Gastrocnemius medialis (tissue), 4 donors: ENCODE data around the gene SUPT20HL2. TPM values are rescaled to one million over a fixed set of nuclear protein-coding genes. Genes with fewer than 3 reads are reported as not detected.

ENCODE experiments used
- ATAC-seq, 2 donors: fragments of 150-250 bp; one replicate each; pipeline ENCODE4 v1.9.1; 2016
- DNase-seq, 2 donors: peaks; one replicate each; pipeline ENCODE4 v3.0.0-alpha.2; 2019
- H3K27ac ChIP-seq, 4 donors: fragments of 200-600 bp; sonication (generic); 1 replicate in 1 of 4; 2 replicates in 3 of 4; pipeline ENCODE4 v1.5.1; 2016 to 2018; ENCODE audit warnings: mild to moderate bottlenecking in 2 of 4, moderate library complexity in 1 of 4
- H3K27me3 ChIP-seq, 3 donors: fragments of 200-600 bp; sonication (generic) in 2 of 3; 1 replicate in 1 of 3; 2 replicates in 2 of 3; pipeline versions ENCODE4 v1.5.1 to v1.6.0; 2016 to 2019; ENCODE audit warnings: mild to moderate bottlenecking in 1 of 3, moderate library complexity in 1 of 3
- H3K36me3 ChIP-seq, 2 donors: fragments of 200-600 bp; sonication (generic) in 1 of 2; one replicate each; pipeline ENCODE4 v1.5.1; 2017 to 2018
- H3K4me1 ChIP-seq, 2 donors: fragments of 200-600 bp; sonication (generic) in 1 of 2; one replicate each; pipeline ENCODE4 v1.5.1; 2016 to 2017; ENCODE audit warnings: mild to moderate bottlenecking in 2 of 2
- H3K4me3 ChIP-seq, 4 donors: fragments of 200-600 bp; sonication (generic) in 3 of 4; 1 replicate in 1 of 4; 2 replicates in 3 of 4; pipeline ENCODE4 v1.5.1; 2016 to 2019; ENCODE audit warnings: mild to moderate bottlenecking in 2 of 4
- H3K9me3 ChIP-seq, 3 donors: fragments of 200-600 bp; sonication (generic) in 2 of 3; 1 replicate in 1 of 3; 2 replicates in 2 of 3; pipeline ENCODE4 v1.5.1; 2016 to 2019
- POLR2A ChIP-seq, 2 donors: fragments of 450-650 bp; IDR thresholded peaks; one replicate each; pipeline ENCODE4 v1.6.1; 2017; ENCODE audit warnings: antibody characterized with exemption in 2 of 2, mild to moderate bottlenecking in 2 of 2, moderate library complexity in 2 of 2
- in situ Hi-C, 4 donors: fragments of 200-750 bp; cut with MboI; loops; one replicate each; pipeline versions ENCODE4 v1.15.0 to v1.8.0; 2017; ENCODE audit warnings: low sequenced_read_pairs in 4 of 4
- intact Hi-C: fragments of 100-400 bp; cut with DNase I; formaldehyde crosslinking; loops from one replicate; pipeline ENCODE4 v1.15.1; 2023; ENCODE audit warnings: low total_unique reads
- total RNA-seq, 4 donors: library from RNA; depleted of rRNA; stranded (reverse); fragments of >200 nt; gene quantifications; one replicate each; pipeline versions ENCODE4 v1.1.0 to v1.2.3, GENCODE V29; 2016
- TF ChIP-seq, protein P1 (sequence below), 5 experiments: fragments of 450-650 bp in 3 of 5; fragments of 200-600 bp in 2 of 5; sonication (generic) in 2 of 5; IDR thresholded peaks in 4 of 5; conservative IDR thresholded peaks in 1 of 5; 1 replicate in 4 of 5; 2 replicates in 1 of 5; pipeline ENCODE4 v1.5.1; 2016 to 2019; ENCODE audit warnings: antibody characterized with exemption in 5 of 5, mild to moderate bottlenecking in 3 of 5, moderate library complexity in 3 of 5

Gene SUPT20HL2
- total RNA-seq, 4 donors from 2014 or later: not detected

DNA sequence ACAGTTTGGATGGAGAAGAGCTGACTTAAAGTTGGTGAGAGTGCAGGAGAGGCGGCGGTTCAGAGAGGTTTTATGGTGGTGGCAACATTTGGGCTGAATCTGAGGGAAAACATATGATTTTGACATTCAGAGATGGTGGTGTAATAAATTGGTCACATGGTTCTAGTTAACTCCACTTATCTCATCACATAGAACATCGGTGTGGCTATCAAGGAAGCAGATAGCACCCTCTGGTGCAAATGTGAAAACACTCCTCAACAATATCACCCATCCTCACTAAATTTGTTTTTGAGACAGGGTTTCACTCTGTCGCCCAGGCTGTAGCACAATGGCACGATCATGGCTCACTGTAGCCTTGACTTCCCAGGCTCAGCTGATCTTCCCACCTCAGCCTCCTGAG, 28.8 kb downstream of the SUPT20HL2 start:
- ATAC-seq (no peak), DNase-seq (no peak)
- intact Hi-C loops (no loop called here), in situ Hi-C loops (no loop called here)
- Histone ChIP-seq H3K4me1 (no peaks in the 10 kb centered on the region), H3K9me3 (no peaks in the 10 kb centered on the region), H3K4me3 (no peak overlapping the region), H3K27me3 (peaks cover 0 to 5% (median 0%) of the 10 kb centered on the region in 3 donors), H3K36me3 (no peaks in the 10 kb centered on the region), H3K27ac (no peak overlapping the region)
- no peak for TF ChIP-seq POLR2A (IDR thresholded peaks at IDR 0.05)
- TF ChIP-seq, protein P1, sequence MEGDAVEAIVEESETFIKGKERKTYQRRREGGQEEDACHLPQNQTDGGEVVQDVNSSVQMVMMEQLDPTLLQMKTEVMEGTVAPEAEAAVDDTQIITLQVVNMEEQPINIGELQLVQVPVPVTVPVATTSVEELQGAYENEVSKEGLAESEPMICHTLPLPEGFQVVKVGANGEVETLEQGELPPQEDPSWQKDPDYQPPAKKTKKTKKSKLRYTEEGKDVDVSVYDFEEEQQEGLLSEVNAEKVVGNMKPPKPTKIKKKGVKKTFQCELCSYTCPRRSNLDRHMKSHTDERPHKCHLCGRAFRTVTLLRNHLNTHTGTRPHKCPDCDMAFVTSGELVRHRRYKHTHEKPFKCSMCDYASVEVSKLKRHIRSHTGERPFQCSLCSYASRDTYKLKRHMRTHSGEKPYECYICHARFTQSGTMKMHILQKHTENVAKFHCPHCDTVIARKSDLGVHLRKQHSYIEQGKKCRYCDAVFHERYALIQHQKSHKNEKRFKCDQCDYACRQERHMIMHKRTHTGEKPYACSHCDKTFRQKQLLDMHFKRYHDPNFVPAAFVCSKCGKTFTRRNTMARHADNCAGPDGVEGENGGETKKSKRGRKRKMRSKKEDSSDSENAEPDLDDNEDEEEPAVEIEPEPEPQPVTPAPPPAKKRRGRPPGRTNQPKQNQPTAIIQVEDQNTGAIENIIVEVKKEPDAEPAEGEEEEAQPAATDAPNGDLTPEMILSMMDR (IDR thresholded peaks at IDR 0.05 in 4 of 5, conservative IDR thresholded peaks at IDR 0.05 in 1 of 5): no peak

DNA sequence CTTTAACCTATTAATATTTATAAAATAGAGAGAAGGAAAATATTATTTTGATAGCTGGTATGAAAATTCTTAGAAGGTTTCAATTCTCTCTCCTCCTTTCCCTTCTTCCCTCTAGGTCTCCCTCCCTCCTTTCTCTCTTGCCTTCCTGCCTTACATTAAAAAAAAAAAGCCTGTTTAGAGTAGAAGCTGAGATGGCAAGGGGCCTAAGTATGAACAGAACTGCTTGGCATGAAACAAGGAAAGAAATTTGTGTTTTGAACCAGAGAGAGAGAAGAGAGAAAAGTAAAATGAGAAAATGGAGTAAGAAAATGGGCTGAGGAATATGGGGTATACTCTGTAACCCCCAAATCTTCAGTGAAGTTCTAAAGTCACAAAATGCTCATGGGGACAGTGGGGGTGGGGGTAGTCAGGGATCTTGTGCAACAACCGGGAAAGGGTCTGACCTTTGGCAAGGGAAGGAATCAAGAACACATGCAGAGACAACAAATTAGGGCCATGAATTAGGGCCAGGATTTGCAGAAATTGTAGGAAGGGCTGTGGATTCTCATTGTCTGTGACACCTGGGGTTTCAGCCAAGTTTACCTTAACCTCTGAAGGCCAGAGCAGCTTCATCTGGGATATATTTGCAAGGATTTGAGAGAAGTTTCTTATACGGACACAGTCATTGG, 30.6 kb downstream of the SUPT20HL2 start:
- TF ChIP-seq, protein P1 (IDR thresholded peaks at IDR 0.05 in 4 of 5, conservative IDR thresholded peaks at IDR 0.05 in 1 of 5): no peak
- TF ChIP-seq POLR2A (IDR thresholded peaks at IDR 0.05): no peak
- Histone ChIP-seq H3K27me3 (no peaks in the 10 kb centered on the region), H3K4me1 (no peaks in the 10 kb centered on the region), H3K27ac (no peak overlapping the region), H3K4me3 (no peak overlapping the region), H3K9me3 (no peaks in the 10 kb centered on the region), H3K36me3 (no peaks in the 10 kb centered on the region)
- in situ Hi-C loops: no loop called here
- ATAC-seq (no peak), DNase-seq (no peak)
- intact Hi-C loops: no loop called here

GRCh38 chrX:24282381-24283126, 31.3 kb downstream of the SUPT20HL2 start:
- Histone ChIP-seq H3K27ac (no peak overlapping the region), H3K4me3 (no peak overlapping the region), H3K4me1 (no peaks in the 10 kb centered on the region), H3K27me3 (no peaks in the 10 kb centered on the region), H3K36me3 (no peaks in the 10 kb centered on the region), H3K9me3 (no peaks in the 10 kb centered on the region)
- TF ChIP-seq, protein P1 (IDR thresholded peaks at IDR 0.05 in 4 of 5, conservative IDR thresholded peaks at IDR 0.05 in 1 of 5): no peak
- TF ChIP-seq POLR2A (IDR thresholded peaks at IDR 0.05): no peak
- ATAC-seq: no peak
- intact Hi-C loops: no loop called here
- in situ Hi-C loops: no loop called here
- no peak for DNase-seq

- no peak overlapping the region for H3K4me3 ChIP-seq
- in situ Hi-C loops (no loop called here), intact Hi-C loops (no loop called here)
Measured at GRCh38 chrX:24277405-24277804, 36.5 kb downstream of the SUPT20HL2 start.

More at GRCh38 chrX:24277405-24277804, 36.5 kb downstream of the SUPT20HL2 start:
- DNase-seq (no peak), ATAC-seq (no peak)
- no peaks in the 10 kb centered on the region for H3K9me3 ChIP-seq
- H3K27me3 ChIP-seq: no peaks in the 10 kb centered on the region
- TF ChIP-seq, protein P1 (IDR thresholded peaks at IDR 0.05 in 4 of 5, conservative IDR thresholded peaks at IDR 0.05 in 1 of 5): no peak
- TF ChIP-seq POLR2A (IDR thresholded peaks at IDR 0.05): no peak
- H3K4me1 ChIP-seq: no peaks in the 10 kb centered on the region
- H3K36me3 ChIP-seq: no peaks in the 10 kb centered on the region
- no peak overlapping the region for H3K27ac ChIP-seq
